GM18511 (cell line): Measurements from ENCODE around the gene SMPD3.

ENCODE experiments used
- ATAC-seq: cut with Tn5 transposase; IDR thresholded peaks from one replicate; pipeline ENCODE4 v1.9.1; 2021; ENCODE audit warnings: mild to moderate bottlenecking, moderate library complexity; ENCODE audit not compliant: unreplicated experiment

SMPD3 gene

DNA sequence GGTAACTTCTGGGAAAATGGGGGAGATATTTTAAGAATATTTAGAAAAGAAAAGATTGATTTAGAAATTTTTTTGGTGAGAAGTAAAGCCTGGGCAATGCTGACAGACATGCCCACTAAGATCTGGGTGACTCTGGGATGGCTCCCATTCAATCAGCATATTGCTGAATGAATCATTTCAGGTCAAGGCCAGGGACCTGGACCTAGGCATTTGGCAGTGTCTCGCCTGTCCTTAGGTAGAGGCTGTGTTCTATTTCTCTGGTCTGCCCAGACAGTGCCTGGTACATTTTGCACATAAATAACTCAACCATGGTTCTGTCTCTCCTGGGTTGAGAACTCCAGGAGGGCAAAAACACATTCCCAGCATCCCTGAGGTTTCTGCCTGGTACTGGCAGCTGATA lies 39.9 kb downstream of the SMPD3 start:
- ATAC-seq: no peak

DNA sequence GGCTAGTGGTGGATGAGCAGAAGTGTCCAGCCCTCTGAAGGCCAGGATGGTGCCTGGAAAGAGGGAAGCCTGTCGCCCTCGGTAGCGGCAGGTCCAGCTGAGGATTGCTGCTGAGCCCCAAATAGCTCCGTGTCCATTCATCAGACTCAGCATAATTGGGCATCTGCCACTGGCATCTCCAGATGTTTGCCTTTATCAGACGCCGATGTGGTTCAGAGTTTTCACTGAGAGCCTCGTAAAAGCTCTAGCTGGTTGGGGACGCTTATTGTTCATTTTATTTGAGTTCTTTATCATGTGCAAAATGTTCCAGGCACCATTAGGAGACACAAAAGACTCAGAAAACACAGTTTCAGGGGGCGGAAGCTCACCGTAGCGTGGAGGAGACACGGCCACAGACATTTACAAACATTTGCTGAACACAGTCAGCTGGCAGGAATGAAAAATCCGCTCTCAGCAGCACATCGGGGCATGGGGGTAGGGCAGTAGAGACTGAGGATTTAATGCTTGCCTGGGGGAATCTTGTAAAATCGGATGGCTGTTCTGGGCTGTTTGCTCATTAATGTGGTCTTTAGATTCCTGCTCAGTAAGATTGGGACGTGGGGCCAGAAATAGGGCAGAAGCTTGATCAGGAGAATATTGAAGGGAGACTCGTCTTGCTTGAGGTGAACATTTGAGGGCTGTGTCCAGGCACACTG lies 41.7 kb downstream of the SMPD3 start:
- no peak for ATAC-seq

DNA sequence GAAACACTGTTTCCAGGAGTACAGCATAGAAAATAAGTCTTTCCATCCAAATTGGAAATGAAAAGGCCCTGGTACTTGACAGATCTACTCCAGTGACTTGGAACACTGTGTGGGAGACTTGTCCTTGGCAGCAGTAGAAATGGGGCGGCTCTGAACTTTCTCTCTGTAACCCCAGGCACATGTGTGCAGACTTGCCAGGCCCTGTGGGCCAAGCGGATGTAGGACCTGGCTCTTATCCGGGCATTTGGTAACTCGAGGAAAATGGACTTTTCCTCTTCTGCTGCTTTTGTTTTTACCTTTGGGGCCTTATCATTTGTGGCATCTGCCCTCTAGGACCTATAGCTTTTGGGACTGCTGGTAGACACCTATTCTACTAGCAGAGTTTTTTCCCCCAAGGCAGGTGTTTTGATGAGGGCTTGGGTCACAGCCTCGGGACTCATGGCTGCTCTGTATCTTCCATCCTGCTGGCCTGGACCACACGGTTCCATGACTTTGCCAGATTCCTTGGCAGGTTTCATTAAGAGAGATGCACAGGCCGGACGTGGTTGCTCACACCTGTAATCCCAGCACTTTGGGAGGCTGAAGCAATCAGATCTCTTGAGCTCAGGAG lies 43.5 kb downstream of the SMPD3 start:
- ATAC-seq: no peak

DNA sequence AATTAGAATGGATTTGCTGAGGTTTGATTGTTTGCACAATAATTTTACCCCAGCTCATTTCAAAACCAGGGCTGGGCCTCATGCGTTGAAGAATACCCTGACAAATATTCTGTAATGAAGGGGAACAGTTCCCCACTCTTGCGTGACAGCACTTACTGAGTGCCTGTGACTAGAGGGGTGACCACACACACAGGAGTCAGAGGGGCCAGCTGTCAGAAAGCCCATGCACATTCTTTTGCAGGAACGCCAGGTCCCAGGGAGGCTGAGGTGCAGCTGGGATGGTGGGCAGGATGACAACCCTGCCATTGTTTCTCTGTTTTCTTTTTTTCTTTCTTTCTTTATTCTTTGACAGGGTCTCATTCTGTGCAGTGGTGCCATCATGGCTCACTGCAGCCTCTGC lies 44.6 kb downstream of the SMPD3 start:
- no peak for ATAC-seq

DNA sequence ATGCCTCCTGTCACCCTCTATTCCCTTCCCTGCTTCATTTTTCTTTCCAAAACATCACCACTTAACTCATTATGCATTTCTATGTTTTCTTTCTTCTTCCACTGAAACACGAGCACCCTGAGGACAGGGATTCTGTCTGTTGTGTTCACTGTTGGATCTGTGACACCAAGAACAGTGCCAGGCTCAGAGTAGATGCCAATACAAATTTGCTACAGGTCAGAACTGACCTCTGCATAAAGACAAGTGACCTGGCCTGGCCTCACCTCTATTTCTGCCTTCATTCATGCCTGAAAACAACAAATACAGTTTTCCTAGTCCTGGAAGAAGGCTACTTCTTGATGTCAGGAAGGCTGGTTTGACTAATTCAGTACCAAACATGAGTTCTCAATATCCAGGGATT lies 45.1 kb downstream of the SMPD3 start:
- no peak for ATAC-seq

DNA sequence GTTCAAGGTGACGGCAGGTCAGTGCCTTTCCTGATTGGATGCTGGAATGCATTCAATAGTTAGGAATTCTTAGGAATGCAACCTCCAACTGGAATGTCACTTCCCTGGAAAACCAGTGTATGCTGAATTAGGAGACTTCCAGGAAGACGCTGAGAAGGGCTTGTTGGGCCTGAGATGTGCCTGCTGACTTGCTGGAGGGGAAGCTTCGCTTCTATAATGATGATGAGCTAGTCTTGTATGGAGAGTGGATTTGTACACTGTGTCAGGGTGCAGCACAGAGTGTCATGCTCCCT lies 45.6 kb downstream of the SMPD3 start:
- ATAC-seq: no peak

DNA sequence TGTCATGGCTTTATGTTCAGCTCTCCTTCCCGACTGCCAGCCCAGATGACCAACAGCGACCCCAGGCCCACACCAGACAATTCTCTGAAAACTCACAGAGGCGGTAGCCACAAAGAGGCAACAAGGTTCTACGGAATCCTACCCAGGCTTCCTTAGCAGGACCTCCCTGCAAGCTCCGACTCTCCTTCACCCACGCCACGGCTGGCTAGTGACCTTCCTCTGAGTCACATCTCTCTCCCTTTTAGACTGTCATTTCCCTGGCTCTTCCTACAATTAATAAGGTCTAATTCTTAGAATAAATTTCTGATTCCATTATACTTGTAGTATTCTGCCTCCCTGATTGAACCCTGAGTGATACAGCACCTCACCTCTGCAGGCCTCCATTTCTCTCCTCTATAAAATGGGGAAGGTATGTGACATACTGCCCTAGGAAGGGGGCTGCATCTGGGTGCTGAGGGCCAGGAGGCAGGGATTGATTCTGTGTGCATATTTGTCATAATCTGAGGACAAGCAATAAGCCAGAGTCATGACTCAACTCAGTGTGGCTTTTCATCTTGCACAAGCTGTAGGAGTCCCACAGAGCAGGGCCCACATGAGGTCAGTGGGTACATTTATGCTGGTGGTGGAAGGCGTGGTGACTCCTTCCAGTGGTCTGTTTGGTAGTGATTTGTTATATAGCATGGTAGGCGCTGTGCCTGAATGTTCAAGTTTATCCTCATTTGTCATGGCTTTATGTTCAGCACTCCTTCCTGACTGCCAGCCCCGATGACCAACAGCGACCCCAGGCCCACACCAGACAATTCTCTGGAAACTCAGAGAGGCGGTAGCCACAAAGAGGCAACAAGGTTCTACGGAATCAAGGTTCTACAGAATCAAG lies 46.2 kb downstream of the SMPD3 start:
- no peak for ATAC-seq

DNA sequence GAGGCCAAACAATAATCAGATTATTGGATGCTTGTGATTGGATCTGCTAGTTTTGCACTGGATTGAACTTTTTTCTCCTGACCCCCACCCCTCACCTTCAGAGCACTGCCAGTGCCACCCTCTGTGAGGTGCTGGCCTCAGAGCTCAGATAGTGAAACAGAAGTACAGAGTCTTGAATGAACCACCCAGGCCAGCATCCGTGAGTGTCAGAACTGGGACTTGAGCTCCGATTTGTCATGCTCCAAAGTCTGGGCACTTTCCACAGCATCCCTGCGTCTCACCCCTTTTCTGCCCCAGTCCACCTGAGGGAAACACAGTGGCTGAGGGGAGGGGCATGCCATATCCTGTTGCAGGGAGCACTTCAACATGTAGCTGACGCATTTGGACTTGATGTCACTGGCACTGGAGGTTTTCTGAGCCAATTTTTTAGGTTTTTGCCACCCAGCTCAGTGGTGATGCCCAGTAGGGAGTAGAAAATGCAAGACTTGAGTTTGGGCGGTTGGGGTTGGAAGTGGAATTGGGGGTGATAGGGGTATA lies 47.3 kb downstream of the SMPD3 start:
- no peak for ATAC-seq

DNA sequence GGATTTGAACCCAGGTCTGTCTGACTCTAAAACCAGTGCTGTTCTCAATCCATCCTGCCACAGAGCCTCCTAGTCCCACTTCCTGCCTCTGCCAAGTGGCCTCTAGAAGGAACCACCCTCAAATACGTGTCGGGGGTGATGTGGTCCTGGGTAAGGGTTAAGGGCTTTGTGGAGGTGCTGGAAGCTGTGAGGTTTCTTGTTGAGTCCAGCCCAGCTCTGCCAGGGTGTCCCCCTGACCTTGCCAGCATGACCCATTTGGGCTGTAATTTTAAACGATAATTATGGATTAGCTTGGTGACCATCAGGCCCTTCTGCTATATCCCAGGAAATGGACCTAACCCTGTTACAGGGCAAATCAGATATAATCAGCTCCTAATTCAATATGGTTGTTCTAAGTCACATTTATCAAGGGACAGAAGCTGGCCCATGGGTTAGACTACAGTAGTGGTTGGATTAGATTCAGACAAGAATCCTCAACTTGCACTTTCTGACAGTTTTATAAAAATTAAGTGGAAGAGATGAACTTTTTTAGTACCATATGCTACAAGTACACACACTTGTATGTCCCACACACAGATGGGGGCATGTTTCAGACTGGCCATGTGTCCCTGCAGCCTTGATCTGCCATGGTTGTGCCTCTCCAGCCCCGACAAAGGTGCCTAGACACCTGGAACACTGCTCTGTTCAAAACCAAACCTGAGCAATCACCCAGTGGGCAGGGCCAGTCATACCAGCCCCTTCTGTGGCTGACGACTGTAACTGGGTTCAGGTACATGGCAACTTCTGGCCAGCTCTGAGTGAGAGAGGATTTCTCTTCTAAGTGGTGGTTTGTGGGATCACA lies 48.0 kb downstream of the SMPD3 start:
- no peak for ATAC-seq

DNA sequence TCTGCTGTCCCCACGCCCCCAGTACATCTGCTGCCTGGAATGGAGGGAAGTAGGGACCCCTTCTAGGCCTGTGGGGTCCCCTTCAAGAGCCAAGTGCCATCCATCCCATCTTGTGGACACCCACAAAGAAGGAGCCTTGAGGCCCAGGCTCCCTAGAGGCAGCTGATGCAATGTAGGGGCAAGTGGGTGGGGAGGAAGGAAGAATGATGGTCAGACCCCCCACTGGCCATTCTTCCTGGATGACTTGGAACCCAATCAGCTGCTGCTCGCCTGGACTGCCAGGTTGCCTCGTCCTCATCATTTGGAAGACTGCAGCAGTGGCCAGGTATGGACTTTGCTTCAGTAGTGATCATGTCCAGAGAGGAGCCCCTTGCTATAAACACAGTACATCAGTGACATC lies 48.9 kb downstream of the SMPD3 start:
- ATAC-seq: no peak

DNA sequence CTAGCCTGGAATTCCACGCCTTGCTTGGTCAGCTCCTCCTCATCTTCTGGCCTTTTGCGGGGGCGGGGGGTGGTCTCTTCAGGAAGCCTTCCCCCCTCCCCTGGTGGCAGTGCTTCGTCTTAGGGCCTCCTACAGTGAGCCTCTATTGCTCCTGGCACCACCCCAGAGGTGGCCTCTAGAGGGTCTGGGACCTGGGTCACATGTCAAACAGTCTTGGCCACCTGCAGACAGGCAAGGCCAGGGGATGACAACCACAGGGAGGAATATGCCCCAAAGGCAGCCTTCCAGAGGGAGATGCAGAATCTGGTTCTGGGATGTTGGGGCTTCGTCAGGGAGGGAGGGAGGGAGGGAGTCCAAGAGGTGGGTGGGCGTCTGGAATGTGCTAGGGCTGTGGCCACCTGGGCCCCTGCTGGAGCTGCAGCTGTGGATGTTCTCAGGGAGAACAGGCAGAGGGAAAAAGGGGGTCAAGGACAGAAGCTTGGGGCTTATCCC lies 50.6 kb downstream of the SMPD3 start:
- no peak for ATAC-seq

DNA sequence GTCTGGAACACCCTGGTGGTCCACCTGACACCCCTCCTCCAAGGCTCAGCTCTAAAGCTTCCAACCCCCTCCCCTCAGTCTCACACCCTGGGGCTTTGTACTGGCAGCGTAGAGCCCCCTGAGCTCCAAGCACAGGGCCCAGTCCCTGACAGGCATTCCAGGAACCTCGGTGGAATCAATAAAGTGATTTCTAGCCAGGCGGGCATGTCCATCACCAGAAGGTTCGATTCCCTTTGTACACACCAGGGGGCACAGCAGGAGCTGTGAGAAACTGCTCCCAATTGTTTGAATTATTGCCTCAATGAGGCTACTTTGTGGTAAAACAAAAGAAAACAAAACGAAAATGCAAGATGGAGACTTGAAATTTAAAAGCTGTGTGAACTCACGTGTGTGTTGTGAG lies 51.8 kb downstream of the SMPD3 start:
- no peak for ATAC-seq

DNA sequence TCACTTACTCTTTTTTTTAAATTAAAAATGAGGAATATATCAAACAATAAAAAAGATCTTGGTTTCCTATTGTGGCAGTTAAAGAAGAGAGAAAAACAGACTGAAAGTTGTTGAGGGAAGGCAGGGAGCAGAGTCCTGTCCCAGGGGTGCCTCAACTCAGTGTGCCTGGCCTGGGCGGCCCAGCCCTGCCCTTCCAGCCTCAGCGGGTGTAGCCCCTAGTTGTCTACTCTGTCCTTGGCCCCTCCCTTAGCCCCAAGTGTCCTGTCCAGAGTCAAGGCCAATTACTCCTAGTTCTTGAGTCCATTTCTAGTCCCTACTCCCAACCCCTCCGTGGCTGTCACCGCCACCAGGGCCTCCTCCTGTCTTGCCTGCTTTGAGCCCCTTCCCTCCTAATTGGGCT lies 52.5 kb downstream of the SMPD3 start:
- ATAC-seq: no peak

DNA sequence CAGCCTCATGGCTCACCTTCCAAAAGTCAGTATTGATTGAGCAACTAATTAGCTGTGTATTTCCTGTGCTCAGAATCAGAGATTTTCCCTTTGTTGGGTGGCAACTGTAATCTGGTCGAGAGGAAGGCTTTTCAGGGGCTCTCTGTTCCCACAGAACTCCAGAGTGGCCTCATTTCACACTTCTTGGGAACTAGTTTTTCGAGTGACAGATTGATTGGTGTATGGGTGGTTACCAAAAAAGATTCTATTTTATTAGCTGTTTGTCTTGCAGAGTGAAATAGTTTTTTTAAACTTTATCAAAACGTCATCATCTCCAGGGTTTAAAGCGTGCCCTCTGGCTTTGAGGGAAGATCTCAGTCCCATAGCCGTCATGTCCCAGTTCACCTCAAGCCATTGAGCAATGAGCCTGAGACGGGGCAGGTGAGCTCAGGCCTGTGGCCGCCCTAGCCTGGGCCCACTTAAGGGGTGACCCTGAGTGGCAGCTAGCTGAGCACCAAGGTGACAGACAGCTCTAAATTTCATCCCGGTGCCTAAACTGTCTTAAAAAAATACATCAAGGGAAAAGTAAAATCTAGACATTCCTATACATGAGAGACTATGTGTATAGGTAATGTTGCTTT lies 53.0 kb downstream of the SMPD3 start:
- ATAC-seq: no peak

DNA sequence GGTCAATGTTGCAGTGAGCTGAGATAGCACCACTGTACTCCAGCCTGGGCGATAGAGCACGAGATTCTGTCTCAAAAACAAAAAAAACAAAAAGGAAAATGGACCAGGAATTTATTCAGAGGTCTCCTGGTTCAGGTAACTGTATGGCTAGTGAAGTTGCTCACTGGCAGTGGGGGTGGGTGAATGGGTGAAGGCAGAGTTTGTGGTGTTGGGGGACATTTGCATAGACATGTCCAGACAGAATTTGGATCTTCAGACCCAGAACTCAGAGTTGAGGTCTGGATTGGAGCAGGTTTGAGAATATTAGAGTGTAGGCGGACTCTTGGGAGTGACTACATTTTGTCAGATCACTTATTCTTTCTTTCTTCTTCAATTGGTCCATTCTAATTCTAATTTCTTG lies 55.0 kb downstream of the SMPD3 start:
- no peak for ATAC-seq

DNA sequence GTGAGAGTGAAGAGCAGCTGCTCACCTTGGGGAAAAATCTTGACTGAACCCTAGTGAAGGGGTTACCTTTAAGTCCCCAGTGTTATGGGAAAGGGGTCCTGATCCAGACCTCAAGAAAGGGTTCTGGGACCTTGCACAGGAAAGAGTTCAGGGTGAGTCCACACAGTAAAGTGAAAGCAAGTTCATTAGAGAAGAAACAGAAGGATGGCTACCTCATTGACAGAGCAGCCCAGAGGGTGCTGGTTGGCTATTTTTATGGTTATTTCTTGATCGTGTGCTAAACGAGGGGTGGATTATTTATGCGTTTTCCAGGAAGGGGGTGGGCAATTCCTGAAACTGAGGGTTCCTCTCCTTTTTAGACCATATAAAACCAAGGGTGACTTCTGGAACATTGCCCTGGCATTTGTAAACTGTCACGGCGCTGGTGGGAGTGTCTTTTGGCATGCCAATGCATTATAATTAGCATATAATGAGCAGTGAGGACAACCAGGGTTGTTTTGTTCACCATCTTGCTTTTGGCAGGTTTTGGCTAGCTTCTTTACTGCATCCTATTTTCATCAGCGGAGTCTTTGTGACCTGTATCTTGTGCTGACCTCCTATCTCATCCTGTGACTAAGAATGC lies 58.4 kb downstream of the SMPD3 start:
- ATAC-seq: no peak

DNA sequence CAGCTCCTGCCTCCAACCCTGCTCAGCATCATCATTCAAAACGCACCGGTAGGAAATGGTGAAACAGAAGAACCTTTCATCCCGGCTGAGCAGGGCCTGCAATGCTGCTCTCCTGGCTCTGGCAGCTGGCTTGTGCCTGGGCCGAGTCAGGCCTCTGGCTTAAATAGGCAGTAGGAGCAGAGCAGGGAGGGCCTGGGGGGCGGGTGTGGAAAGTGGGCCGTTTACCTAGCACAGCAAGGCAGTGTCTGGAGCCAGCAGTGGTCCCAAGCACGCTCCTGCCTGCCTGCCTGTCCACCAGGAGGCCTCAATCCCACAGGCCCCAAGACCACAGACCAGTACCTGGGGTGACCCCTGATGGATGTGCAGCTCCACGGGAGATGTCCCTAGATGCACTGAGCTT lies 59.3 kb downstream of the SMPD3 start:
- no peak for ATAC-seq

DNA sequence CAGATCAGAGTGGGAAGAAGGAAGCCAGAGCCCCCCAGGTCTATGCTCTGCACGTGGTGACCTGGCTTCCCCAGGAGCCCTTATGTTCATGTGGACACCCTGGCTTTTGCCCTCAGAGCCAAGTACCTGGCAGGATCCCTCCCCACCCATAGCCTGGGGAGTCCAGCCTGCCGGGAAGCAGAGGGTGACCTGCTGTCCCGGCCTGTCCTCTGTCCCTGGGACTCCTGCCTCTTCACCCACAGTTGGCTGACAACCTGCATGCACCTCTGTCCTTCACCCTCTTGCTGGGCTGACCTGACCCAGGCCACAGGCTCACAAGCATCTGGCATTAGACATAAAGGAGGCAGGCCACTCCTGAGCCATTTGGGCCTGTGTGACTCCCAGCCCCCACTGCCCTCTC lies 60.2 kb downstream of the SMPD3 start:
- no peak for ATAC-seq

DNA sequence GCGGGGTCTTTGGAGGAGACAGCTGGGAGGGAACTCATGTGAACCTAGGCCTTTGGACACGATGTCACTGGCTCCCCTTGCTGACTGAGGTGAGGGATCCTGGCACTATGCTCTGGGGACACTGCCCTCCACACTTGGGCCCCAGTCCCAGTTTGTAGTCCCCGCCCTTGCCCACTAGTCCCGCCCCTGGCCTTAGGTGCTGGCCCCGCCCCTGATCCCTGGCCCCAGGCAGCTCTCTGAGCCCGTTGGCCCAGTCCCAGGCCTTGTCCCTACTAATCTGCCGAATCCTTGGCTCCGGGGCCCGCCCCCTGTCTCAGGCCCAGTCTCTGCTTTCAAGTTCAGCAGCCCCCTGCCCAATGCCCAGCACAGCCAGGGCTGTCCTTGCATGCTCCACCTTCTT lies 61.0 kb downstream of the SMPD3 start:
- ATAC-seq: no peak

DNA sequence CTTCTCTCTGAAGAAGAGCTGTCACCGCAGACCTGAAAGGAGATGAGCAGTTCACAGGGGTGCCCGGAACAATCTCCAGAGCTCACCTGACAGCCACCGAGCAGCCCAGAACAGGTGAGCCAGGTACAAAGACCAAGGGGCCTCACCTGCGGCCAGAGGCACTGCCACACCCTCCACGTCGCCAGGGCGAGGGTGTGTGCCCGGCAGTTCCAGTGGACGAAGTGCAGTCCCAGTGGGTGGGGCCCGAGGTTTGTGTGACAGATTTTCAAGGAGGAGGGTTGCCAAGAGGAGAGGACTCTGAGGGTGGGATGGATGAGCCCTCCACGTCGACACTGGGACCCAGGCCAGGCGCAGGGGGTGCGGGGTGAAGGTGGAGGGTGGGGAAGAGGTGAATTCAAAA lies 61.7 kb downstream of the SMPD3 start:
- ATAC-seq: no peak
